MCF 10A (cell line): ENCODE results near the gene MNX1. TPM values are rescaled to one million over a fixed set of nuclear protein-coding genes. Genes with fewer than 3 reads are reported as not detected.

Source experiments
- BruUV-seq: library from RNA; stranded (reverse); fragments of 400-500 nt; replicated peaks from 2 replicates; lab custom pipeline; 2021; lab: Mats Ljungman, UMichigan
- CTCF ChIA-PET: fragments of 300-600 bp; sonication (Branson Sonifier 250); formaldehyde crosslinking; extraction: SDS; loops from one replicate; lab custom pipeline; 2021; ENCODE audit warnings: antibody characterized with exemption, inconsistent platforms; lab: Yijun Ruan, JAX
- POLR2A ChIA-PET: fragments of 300-600, 350-650 bp; sonication (Branson Sonifier 250); formaldehyde crosslinking; extraction: SDS; loops from one replicate; lab custom pipeline; 2020; ENCODE audit warnings: antibody characterized with exemption, inconsistent platforms; lab: Yijun Ruan, JAX
- DNase-seq: peaks from one replicate; pipeline ENCODE4 v3.0.0-alpha.2; 2018; ENCODE audit not compliant: unreplicated experiment
- H3K27ac Mint-ChIP-seq: one replicate; pipeline ENCODE4 v1.8.0; 2022; ENCODE audit warnings: mild to moderate bottlenecking, low read depth, mixed read lengths; ENCODE audit not compliant: unreplicated experiment
- H3K27me3 Mint-ChIP-seq: one replicate; pipeline ENCODE4 v1.8.0; 2022; ENCODE audit warnings: mixed read lengths; ENCODE audit not compliant: insufficient read depth, unreplicated experiment
- H3K36me3 Mint-ChIP-seq: one replicate; pipeline ENCODE4 v1.8.0; 2022; ENCODE audit warnings: mild to moderate bottlenecking, moderate library complexity, mixed read lengths; ENCODE audit not compliant: insufficient read depth, unreplicated experiment
- H3K4me1 Mint-ChIP-seq: one replicate; pipeline ENCODE4 v1.8.0; 2022; ENCODE audit warnings: mixed read lengths; ENCODE audit not compliant: insufficient read depth, unreplicated experiment
- H3K4me3 Mint-ChIP-seq: one replicate; pipeline ENCODE4 v1.8.0; 2022; ENCODE audit warnings: mild to moderate bottlenecking, moderate library complexity, mixed read lengths; ENCODE audit not compliant: unreplicated experiment
- H3K9me3 Mint-ChIP-seq: one replicate; pipeline ENCODE4 v1.8.0; 2022; ENCODE audit warnings: mixed read lengths; ENCODE audit not compliant: unreplicated experiment
- intact Hi-C: fragments of 100-400 bp; cut with micrococcal nuclease; formaldehyde crosslinking; loops from 2 replicates; pipeline ENCODE4 v1.14.1; 2022
- total RNA-seq: library from RNA; stranded (reverse); gene quantifications from 2 replicates; pipeline ENCODE4 v1.2.3, GENCODE V29; 2022
- TF ChIP-seq, protein P1 (sequence below): fragments of 200-600 bp; IDR thresholded peaks from one replicate; pipeline ENCODE4 v1.8.0; 2022; ENCODE audit warnings: antibody characterized with exemption, mild to moderate bottlenecking; ENCODE audit not compliant: unreplicated experiment

The MNX1 gene
- total RNA-seq, 1 experiment from 2014 or later = 0.47 TPM

DNA sequence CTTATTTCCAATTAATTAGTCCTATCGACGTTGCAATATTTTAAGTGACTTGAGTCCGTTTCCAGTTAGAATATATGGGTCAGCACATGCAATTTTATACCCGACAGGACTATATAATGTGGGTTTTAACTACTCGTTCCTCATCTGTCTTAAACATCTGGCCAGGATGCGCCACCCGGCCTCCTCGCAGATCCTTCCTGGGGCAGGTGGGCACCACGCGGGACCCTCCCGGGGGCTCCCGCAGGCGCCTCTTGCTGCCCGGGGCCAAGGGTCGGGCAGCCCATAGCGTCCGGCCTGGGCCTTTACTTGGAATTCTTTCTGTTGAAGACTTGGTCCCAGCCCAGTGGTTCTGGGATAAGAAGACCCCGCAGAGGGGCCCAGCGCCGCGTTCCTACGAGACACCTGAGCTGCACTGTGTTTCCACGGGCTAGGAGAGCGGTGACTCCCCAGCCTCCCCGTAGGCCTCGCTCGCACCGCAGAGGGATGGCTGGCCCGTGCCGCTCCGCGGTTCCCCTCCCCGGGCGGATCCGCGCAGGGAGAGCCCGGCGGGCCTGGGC lies 10.1 kb upstream of the MNX1 start:
- peaks cover 40% of the 10 kb centered on the region for H3K27me3 Mint-ChIP-seq
- TF ChIP-seq, protein P1, sequence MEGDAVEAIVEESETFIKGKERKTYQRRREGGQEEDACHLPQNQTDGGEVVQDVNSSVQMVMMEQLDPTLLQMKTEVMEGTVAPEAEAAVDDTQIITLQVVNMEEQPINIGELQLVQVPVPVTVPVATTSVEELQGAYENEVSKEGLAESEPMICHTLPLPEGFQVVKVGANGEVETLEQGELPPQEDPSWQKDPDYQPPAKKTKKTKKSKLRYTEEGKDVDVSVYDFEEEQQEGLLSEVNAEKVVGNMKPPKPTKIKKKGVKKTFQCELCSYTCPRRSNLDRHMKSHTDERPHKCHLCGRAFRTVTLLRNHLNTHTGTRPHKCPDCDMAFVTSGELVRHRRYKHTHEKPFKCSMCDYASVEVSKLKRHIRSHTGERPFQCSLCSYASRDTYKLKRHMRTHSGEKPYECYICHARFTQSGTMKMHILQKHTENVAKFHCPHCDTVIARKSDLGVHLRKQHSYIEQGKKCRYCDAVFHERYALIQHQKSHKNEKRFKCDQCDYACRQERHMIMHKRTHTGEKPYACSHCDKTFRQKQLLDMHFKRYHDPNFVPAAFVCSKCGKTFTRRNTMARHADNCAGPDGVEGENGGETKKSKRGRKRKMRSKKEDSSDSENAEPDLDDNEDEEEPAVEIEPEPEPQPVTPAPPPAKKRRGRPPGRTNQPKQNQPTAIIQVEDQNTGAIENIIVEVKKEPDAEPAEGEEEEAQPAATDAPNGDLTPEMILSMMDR = no peak
- H3K27ac Mint-ChIP-seq = no peak overlapping the region
- ChIA-PET POLR2A (interaction anchor here (1.5 kb wide), 1 partner anchor 10 kb away, joined by 4 read pairs; the partner anchor contains the start of gene MNX1), CTCF (no interaction called here)
- H3K9me3 Mint-ChIP-seq = no peaks in the 10 kb centered on the region
- H3K36me3 Mint-ChIP-seq = no peaks in the 10 kb centered on the region
- H3K4me3 Mint-ChIP-seq = no peak overlapping the region
- BruUV-seq = no TSS peak
- no peaks in the 10 kb centered on the region for H3K4me1 Mint-ChIP-seq
- intact Hi-C loops = no loop called here
- DNase-seq = no peak

DNA sequence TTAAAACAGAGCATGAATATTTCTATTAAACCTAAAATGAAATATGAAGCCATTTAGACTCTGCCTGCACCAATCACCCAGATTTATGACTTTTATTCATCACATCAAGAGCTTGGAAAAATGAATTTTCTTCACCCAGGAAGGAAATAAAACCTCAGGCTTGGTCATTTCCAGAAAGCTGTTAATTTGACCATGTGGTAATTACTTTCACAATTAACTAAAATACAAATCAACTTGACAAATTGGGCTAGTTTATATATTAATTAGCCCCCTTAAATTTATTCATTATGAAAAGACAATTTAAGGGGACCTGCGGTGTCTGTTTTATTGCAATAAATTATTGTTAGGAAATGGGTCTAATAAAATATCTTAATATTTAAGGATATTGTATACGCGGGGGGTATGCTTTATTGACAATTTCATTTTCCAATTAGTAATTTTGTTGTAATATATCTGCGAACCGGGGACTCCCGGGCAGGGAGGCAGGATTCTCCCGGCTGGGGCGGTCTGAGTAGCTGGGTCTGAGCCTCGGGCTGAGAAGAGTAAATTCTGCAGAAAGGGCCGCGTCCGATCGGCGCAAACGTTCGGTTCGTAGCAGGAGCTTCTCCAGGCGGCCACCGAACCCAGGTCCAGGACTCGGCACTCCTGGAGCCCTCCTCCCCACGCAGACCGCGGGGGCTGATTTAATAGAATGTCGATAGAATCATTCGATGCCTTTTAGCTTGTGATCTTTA lies 9.4 kb upstream of the MNX1 start:
- Mint-ChIP-seq H3K36me3 (no peaks in the 10 kb centered on the region), H3K9me3 (no peaks in the 10 kb centered on the region), H3K27me3 (peaks cover 40% of the 10 kb centered on the region), H3K4me1 (no peaks in the 10 kb centered on the region), H3K27ac (no peak overlapping the region), H3K4me3 (no peak overlapping the region)
- CTCF ChIA-PET = no interaction called here
- no TSS peak for BruUV-seq
- intact Hi-C loops = no loop called here
- DNase-seq = no peak
- POLR2A ChIA-PET = interaction anchor here (1.5 kb wide), 1 partner anchor 9 kb away, joined by 4 read pairs; the partner anchor contains the start of gene MNX1
- TF ChIP-seq, protein P1 = no peak

DNA sequence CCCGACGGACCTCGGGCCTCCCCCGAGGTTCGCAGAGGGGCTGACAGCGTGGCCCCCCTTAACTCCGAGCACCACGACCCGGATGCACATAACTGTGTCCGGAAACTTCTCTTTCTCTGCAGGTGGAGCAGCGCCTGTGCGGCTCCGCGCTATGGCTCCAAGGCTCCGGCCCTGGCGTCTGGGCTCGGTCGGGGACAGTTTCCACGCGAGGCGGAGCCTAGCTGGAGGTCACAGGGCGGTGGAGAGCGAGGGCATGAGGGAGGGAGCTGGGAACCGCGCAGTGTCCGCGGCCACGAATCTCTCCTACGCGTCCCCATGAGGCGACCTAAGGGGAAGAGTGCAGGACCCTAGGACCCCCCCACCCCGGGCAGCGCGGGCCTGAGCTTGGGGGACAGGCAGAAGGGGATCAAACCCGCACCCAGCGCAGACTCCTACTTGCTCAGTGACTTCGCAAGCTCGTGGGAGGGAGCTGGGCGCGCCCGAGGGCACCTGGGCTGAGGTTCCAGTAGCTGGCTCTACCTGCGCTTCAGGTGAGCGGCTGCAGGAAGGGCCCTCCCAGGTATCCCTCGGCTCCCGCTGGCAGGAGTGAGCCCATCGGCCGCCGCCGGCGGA lies 8.6 kb upstream of the MNX1 start:
- TF ChIP-seq, protein P1 = no peak
- no TSS peak for BruUV-seq
- Mint-ChIP-seq H3K9me3 (no peaks in the 10 kb centered on the region), H3K4me3 (no peak overlapping the region), H3K36me3 (no peaks in the 10 kb centered on the region), H3K27me3 (peaks cover 35% of the 10 kb centered on the region), H3K4me1 (no peaks in the 10 kb centered on the region), H3K27ac (no peak overlapping the region)
- DNase-seq = no peak
- CTCF ChIA-PET = no interaction called here
- intact Hi-C loops = no loop called here
- POLR2A ChIA-PET = interaction anchor here (0.7 to 1.5 kb wide), 3 partner anchors 9 to 764 kb away, joined by 3 to 4 read pairs (median 3); partner anchors contain the start of gene MNX1
